Prostate gland (tissue), 2 donors: Measurements from ENCODE around the gene CCAR1. TPM values are rescaled to one million over a fixed set of nuclear protein-coding genes. Genes with fewer than 3 reads are reported as not detected.
"Not testable (repeated sequence)": the region's sequence is repeated elsewhere in the genome, so short reads cannot be mapped to it uniquely, and the experiment has no call there.

Experiments used
- DNase-seq: peaks from one replicate; pipeline ENCODE4 v3.0.0-alpha.2; 2019; ENCODE audit warnings: low spot score
- H3K27ac ChIP-seq, 2 donors: fragments of 200-600 bp; sonication (generic); 2 replicates each; pipeline ENCODE4 v1.5.1; 2017 to 2019
- H3K27me3 ChIP-seq: fragments of 200-600 bp; sonication (generic); replicated peaks from 2 replicates; pipeline ENCODE4 v1.5.1; 2019; ENCODE audit not compliant: insufficient read depth
- H3K36me3 ChIP-seq, 2 donors: fragments of 200-600 bp; sonication (generic); 1 replicate in 1 of 2; 2 replicates in 1 of 2; pipeline versions ENCODE4 v1.5.1 to v1.8.1; 2017 to 2019
- H3K4me1 ChIP-seq: fragments of 200-600 bp; sonication (generic); replicated peaks from 2 replicates; pipeline ENCODE4 v1.5.1; 2019
- H3K4me3 ChIP-seq, 2 donors: fragments of 200-600 bp; sonication (generic); 2 replicates each; pipeline ENCODE4 v1.5.1; 2017 to 2019
- H3K9me3 ChIP-seq: fragments of 200-600 bp; sonication (generic); 2 replicates; pipeline ENCODE4 v1.5.1; 2017
- POLR2A ChIP-seq: fragments of 450-650 bp; IDR thresholded peaks from one replicate; pipeline ENCODE4 v1.6.1; 2016; ENCODE audit warnings: antibody characterized with exemption, mild to moderate bottlenecking
- POLR2AphosphoS5 ChIP-seq: sonication (generic); formaldehyde crosslinking; IDR thresholded peaks from one replicate; pipeline ENCODE4 v1.6.1; 2017; ENCODE audit warnings: antibody characterized with exemption
- WGBS: methylation state at CpG from one replicate; pipeline ENCODE4 v1.1.5; 2018; 5-methylcytosine and 5-hydroxymethylcytosine counted together
- intact Hi-C: fragments of 100-400 bp; cut with DNase I; formaldehyde crosslinking; loops from one replicate; pipeline ENCODE4 v1.14.2; 2022
- total RNA-seq, 2 donors: library from RNA; depleted of rRNA; stranded (reverse); fragments of >200 nt; gene quantifications; one replicate each; pipeline ENCODE4 v1.1.0, GENCODE V29; 2016
- TF ChIP-seq, protein P1 (sequence below), 4 experiments: fragments of 200-600 bp in 2 of 4; fragments of 450-650 bp in 2 of 4; sonication (generic) in 2 of 4; IDR thresholded peaks; 1 replicate in 3 of 4; 2 replicates in 1 of 4; pipeline ENCODE4 v1.5.1; 2016 to 2019; ENCODE audit warnings: antibody characterized with exemption in 4 of 4, mild to moderate bottlenecking in 2 of 4, moderate library complexity in 2 of 4

CCAR1 gene
- total RNA-seq, 2 donors from 2014 or later: 38.1 to 73.8 TPM

DNA sequence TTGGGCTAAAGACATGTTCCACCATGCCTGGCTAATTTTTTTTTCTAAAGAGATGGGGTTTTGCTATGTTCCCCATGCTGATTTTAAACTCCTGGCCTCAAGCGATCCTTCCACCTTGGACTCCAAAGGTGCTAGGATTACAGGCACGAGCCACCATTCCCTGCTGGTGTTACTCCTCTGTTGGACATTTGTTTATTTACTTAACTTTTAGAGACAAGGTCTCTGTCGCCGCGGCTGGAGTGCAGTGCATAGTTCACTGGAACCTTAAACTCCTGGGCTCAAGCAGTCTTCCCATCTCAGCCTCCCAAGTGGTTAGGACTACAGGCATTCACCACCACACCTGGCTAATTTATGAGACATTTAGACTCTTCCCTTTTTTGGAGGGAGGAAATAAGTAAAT is 38.9 kb downstream of the CCAR1 start:
- Histone ChIP-seq H3K4me1 (no peaks in the 10 kb centered on the region), H3K9me3 (no peaks in the 10 kb centered on the region), H3K4me3 (no peak overlapping the region), H3K27ac (no peak overlapping the region), H3K36me3 (peaks cover 14 to 24% of the 10 kb centered on the region in 2 donors), H3K27me3 (no peaks in the 10 kb centered on the region)
- intact Hi-C loops: no loop called here
- WGBS: 81% methylated on average over 5 of the region's 5 CpGs
- DNase-seq: no peak
- TF ChIP-seq POLR2AphosphoS5 (no peak), POLR2A (no peak)
- TF ChIP-seq, protein P1, sequence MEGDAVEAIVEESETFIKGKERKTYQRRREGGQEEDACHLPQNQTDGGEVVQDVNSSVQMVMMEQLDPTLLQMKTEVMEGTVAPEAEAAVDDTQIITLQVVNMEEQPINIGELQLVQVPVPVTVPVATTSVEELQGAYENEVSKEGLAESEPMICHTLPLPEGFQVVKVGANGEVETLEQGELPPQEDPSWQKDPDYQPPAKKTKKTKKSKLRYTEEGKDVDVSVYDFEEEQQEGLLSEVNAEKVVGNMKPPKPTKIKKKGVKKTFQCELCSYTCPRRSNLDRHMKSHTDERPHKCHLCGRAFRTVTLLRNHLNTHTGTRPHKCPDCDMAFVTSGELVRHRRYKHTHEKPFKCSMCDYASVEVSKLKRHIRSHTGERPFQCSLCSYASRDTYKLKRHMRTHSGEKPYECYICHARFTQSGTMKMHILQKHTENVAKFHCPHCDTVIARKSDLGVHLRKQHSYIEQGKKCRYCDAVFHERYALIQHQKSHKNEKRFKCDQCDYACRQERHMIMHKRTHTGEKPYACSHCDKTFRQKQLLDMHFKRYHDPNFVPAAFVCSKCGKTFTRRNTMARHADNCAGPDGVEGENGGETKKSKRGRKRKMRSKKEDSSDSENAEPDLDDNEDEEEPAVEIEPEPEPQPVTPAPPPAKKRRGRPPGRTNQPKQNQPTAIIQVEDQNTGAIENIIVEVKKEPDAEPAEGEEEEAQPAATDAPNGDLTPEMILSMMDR (IDR thresholded peaks at IDR 0.05): no peak

DNA sequence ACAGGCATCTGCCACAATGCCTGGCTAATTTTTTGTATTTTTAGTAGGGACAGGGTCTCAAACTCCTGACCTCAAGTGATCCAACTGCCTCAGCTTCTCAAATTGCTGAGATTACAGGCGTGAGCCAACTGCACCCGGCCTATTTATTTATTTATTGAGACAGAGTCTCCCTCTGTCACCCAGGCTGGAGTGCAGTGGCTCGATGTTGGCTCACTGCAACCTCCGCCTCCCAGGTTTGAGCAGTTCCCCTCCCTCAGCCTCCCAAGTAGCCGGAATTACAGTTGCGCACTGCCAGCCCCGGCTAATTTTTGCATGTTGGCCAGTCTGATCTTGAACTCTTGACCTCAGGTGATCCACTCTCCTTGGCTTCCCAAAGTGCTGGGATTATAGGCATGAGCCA is 46.4 kb downstream of the CCAR1 start:
- 93% methylated on average over 7 of the region's 7 CpGs for WGBS
- H3K27me3 ChIP-seq, H3K4me1 ChIP-seq, H3K27ac ChIP-seq, DNase-seq, H3K36me3 ChIP-seq, intact Hi-C loops, H3K9me3 ChIP-seq, H3K4me3 ChIP-seq: not testable (repeated sequence)

DNA sequence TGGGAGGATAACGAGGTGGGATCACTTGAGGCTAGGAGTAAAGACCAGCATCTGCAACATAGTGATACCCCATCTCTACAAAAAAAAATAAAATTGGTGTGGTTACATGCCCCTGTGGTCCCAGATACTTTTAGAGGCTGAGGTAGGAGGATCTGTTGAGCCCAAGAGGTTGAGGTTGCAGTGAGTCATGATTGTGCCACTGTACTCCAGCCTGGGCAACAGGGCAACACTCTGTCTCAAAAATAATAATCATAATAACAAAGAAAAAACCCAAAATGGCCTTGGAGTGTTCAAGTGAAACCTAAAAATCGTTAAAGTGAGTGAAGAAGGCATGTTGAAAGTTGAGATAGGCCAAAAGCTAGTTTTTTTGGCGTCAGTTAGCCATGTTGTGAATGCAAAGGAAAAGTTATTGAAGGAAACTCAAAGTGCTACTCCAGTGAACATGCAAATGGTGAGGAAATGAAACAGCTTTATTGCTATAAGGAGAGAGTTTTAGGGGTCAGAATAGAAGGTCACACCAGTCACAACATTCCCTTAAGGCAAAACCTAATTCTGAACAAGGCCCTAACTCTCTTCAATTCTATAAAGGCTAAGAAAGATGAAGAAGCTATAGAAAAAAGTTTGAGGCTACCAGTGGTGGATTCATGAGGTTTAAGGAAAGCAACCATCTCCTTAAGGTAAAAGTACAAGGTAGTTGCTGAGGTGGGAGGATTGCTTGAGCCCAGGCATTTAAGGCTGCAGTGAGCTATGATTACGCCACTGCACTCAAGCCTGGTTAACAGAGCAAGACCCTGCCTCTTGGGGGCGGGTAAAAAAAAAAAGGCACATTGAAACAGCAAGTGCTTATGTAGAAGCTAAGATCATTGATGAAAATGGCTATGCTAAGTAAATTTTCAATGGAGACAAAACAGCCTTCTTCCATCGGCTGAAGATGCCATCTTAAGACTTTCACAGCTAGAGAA is 60.9 kb downstream of the CCAR1 start:
- TF ChIP-seq POLR2A: no peak
- TF ChIP-seq, protein P1 (IDR thresholded peaks at IDR 0.05): no peak
- TF ChIP-seq POLR2AphosphoS5: no peak
- H3K27me3 ChIP-seq: no peaks in the 10 kb centered on the region
- no peaks in the 10 kb centered on the region for H3K9me3 ChIP-seq
- no peak overlapping the region for H3K27ac ChIP-seq
- whole genome bisulfite sequencing: 91% methylated on average over 6 of the region's 6 CpGs
- no peak for DNase-seq
- H3K4me1 ChIP-seq: no peaks in the 10 kb centered on the region
- H3K4me3 ChIP-seq: no peak overlapping the region
- H3K36me3 ChIP-seq: peaks cover 3% of the 10 kb centered on the region in 2 donors
- intact Hi-C loops: no loop called here

DNA sequence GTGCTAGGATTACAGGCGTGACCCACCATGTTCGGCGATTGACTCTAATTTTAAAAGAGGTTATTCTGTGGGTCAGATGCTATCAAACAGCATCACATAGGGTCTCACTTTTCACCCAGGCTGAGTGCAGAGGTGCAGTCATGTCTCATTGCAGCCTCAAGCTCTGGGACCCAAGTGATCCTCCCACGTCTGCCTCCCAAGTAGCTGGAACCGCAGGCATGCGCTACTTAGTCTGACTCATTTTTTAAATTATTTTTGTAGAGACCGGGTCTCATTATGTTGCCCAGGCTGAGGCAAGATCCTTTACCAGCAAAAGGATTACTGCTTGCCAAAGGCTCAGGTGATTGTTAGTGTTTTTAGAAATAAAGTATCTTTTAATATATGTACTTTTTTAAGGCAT is 63.4 kb downstream of the CCAR1 start:
- TF ChIP-seq POLR2AphosphoS5 (no peak), POLR2A (no peak)
- TF ChIP-seq, protein P1 (IDR thresholded peaks at IDR 0.05): no peak

DNA sequence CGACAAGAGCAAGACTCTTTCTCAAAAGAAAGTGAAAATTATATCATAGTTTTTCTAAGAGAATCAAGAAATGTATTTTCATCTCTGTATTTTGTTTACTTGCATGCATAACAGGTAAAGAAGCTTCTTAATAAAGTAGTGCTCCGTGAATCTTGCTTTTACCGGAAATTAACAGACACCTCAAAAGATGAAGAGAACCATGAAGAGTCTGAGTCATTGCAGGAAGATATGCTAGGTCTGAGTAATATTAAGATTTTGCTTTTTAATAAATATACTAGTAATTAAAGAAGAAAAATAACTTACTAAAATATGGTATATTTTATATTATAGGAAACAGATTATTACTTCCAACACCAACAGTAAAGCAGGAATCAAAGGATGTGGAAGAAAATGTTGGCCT is 66.8 kb downstream of the CCAR1 start:
- no peaks in the 10 kb centered on the region for H3K27me3 ChIP-seq
- DNase-seq: no peak
- H3K4me3 ChIP-seq: no peak overlapping the region
- WGBS: 91% methylated on average over 3 of the region's 3 CpGs
- TF ChIP-seq POLR2A (no peak), POLR2AphosphoS5 (no peak)
- TF ChIP-seq, protein P1 (IDR thresholded peaks at IDR 0.05): no peak
- no peak overlapping the region for H3K27ac ChIP-seq
- intact Hi-C loops: loop anchor here (5.0 kb wide), 1 partner anchor 109 kb away; no protein-coding TSS in a partner anchor
- H3K9me3 ChIP-seq: no peaks in the 10 kb centered on the region
- H3K4me1 ChIP-seq: no peaks in the 10 kb centered on the region
- peaks cover 0 to 5% of the 10 kb centered on the region in 2 donors for H3K36me3 ChIP-seq

More for the DNA sequence above, 63.4 kb downstream of the CCAR1 start:
- H3K4me1 ChIP-seq: no peaks in the 10 kb centered on the region
- no peak for DNase-seq
- WGBS: 95% methylated on average over 7 of the region's 7 CpGs
- H3K27me3 ChIP-seq: no peaks in the 10 kb centered on the region
- no peak overlapping the region for H3K27ac ChIP-seq
- H3K9me3 ChIP-seq: no peaks in the 10 kb centered on the region
- intact Hi-C loops: no loop called here
- H3K36me3 ChIP-seq: peaks cover 0 to 5% of the 10 kb centered on the region in 2 donors
- no peak overlapping the region for H3K4me3 ChIP-seq
